Measurements from ENCODE around the gene ATP5MG. TPM values are rescaled to one million over a fixed set of nuclear protein-coding genes. Genes with fewer than 3 reads are reported as not detected.

ATP5MG gene
- total and polyA plus RNA-seq, 10 donors = 34.5 to 258 (median 146) TPM

- H3K27me3 ChIP-seq (replicated peaks in 1 of 7) = peaks cover 0 to 3% (median 0%) of the 10 kb centered on the region in 7 donors
- DNase-seq = no peak
- no peaks in the 10 kb centered on the region for H3K36me3 ChIP-seq
- no peak overlapping the region for H3K4me3 ChIP-seq
- H3K4me1 ChIP-seq = peaks cover 42 to 88% (median 74%) of the 10 kb centered on the region in 6 donors
- intact Hi-C loops (cut with DNase I; ENCODE audit: low total_unique reads) = no loop called here
- no peaks in the 10 kb centered on the region for H3K9me3 ChIP-seq
- TF ChIP-seq POLR2AphosphoS5 (IDR thresholded peaks at IDR 0.05) = no peak
- no peak for TF ChIP-seq POLR2A (IDR thresholded peaks at IDR 0.05)
- TF ChIP-seq CTCF (IDR thresholded peaks at IDR 0.05 in 8 of 11, conservative IDR thresholded peaks at IDR 0.05 in 3 of 11) = no peak
- peak overlapping the region in 5 of 8 donors; percentile 37 to 96 (median 95) for H3K27ac ChIP-seq
These were observed 38.2 kb downstream of the ATP5MG start for GRCh38 chr11:118439646-118440045.

- Histone ChIP-seq H3K9me3 (no peaks in the 10 kb centered on the region), H3K4me3 (peak overlapping the region in 1 of 8 donors; percentile 13), H3K4me1 (peaks cover 42 to 100% (median 86%) of the 10 kb centered on the region in 6 donors), H3K36me3 (peaks cover 0 to 7% (median 0%) of the 10 kb centered on the region in 6 donors), H3K27ac (peak overlapping the region in 3 of 8 donors; percentile 16 to 41 (median 20)), H3K27me3 (replicated peaks in 1 of 7) (no peaks in the 10 kb centered on the region)
- TF ChIP-seq POLR2A (IDR thresholded peaks at IDR 0.05) = no peak
- no peak for TF ChIP-seq CTCF (IDR thresholded peaks at IDR 0.05 in 8 of 11, conservative IDR thresholded peaks at IDR 0.05 in 3 of 11)
- no peak for TF ChIP-seq POLR2AphosphoS5 (IDR thresholded peaks at IDR 0.05)
- DNase-seq = no peak
- intact Hi-C loops (cut with DNase I; ENCODE audit: low total_unique reads) = no loop called here
- 44 to 63% (median 49%) methylated on average over 3 of the region's 3 CpGs for WGBS, 5 donors
These were observed 40.4 kb downstream of the ATP5MG start for GRCh38 chr11:118441770-118442275.

GRCh38 chr11:118442301-118442700 lies 40.9 kb downstream of the ATP5MG start:
- peak overlapping the region in 3 of 8 donors; percentile 16 to 41 (median 20) for H3K27ac ChIP-seq
- peaks cover 0 to 9% (median 0%) of the 10 kb centered on the region in 6 donors for H3K36me3 ChIP-seq
- no peaks in the 10 kb centered on the region for H3K27me3 ChIP-seq (replicated peaks in 1 of 7)
- H3K9me3 ChIP-seq = no peaks in the 10 kb centered on the region
- WGBS, 5 donors = 55 to 72% (median 63%) methylated on average over 3 of the region's 3 CpGs
- intact Hi-C loops (cut with DNase I; ENCODE audit: low total_unique reads) = no loop called here
- DNase-seq = no peak
- TF ChIP-seq POLR2A (IDR thresholded peaks at IDR 0.05) (no peak), POLR2AphosphoS5 (IDR thresholded peaks at IDR 0.05) (no peak), CTCF (IDR thresholded peaks at IDR 0.05 in 8 of 11, conservative IDR thresholded peaks at IDR 0.05 in 3 of 11) (no peak)
- peaks cover 42 to 100% (median 88%) of the 10 kb centered on the region in 6 donors for H3K4me1 ChIP-seq
- no peak overlapping the region for H3K4me3 ChIP-seq

GRCh38 chr11:118442908-118443589 lies 41.6 kb downstream of the ATP5MG start:
- H3K27me3 ChIP-seq (replicated peaks in 1 of 7) = no peaks in the 10 kb centered on the region
- no peak overlapping the region for H3K27ac ChIP-seq
- H3K9me3 ChIP-seq = no peaks in the 10 kb centered on the region
- 76 to 83% (median 82%) methylated on average over 4 of the region's 4 CpGs for whole genome bisulfite sequencing, 5 donors
- intact Hi-C loops (cut with DNase I; ENCODE audit: low total_unique reads) = no loop called here
- peaks cover 0 to 15% (median 0%) of the 10 kb centered on the region in 6 donors for H3K36me3 ChIP-seq
- TF ChIP-seq POLR2AphosphoS5 (IDR thresholded peaks at IDR 0.05) = no peak
- TF ChIP-seq POLR2A (IDR thresholded peaks at IDR 0.05) = no peak
- no peak for TF ChIP-seq CTCF (IDR thresholded peaks at IDR 0.05 in 8 of 11, conservative IDR thresholded peaks at IDR 0.05 in 3 of 11)
- DNase-seq = no peak
- peaks cover 42 to 100% (median 92%) of the 10 kb centered on the region in 6 donors for H3K4me1 ChIP-seq
- no peak overlapping the region for H3K4me3 ChIP-seq
